Measurements from ENCODE around the gene DHPS. TPM values are rescaled to one million over a fixed set of nuclear protein-coding genes. Genes with fewer than 3 reads are reported as not detected.
A peak's percentile ranks its signal among the peaks of the same experiment; 100 is the strongest.

The DHPS gene
- total and polyA plus RNA-seq, 2 of the 4 experiments (the other 2 are of a cell fraction) = 82.8 to 85.0 TPM

DNA sequence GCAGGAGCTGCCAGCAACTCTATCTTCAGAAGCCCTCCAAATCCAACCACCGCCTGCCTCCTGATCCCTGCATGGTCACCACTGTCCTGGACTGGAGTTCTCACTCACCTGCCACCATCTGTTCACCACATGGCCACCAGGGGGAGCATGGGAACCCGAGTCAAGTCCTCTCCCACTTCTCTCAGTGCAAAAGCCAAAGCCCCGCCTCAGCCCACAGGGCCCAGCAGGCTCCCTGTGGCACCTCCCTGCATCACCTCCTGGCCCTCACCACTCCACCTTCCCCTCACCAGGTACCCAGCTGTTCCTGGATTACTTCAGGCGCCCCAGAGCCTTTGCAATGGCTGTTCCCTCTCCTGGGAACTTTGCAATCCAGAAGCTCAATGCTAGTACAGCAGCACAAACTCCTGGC, 5.3 kb downstream of the DHPS start:
- BruUV-seq (replicated peaks) = no TSS peak
- ChIA-PET CTCF (interaction anchor here (0.7 kb wide), 1 partner anchor 10 kb away, joined by 3 read pairs; the partner anchor contains the start of genes MAN2B1 and WDR83), POLR2A (ENCODE audit: unreplicated experiment) (no interaction called here)
- no peaks in the 10 kb centered on the region for H3K4me1 ChIP-seq (ENCODE audit: control insufficient read depth, insufficient read depth, low read length)
- no peak overlapping the region for H2BK20ac ChIP-seq (ENCODE audit: low read depth, low read length)
- H3K9me3 ChIP-seq (ENCODE audit: control insufficient read depth, insufficient read depth, low read length) = no peaks in the 10 kb centered on the region
- H4K5ac ChIP-seq (ENCODE audit: low read depth, low read length) = no peak overlapping the region
- H3K4ac ChIP-seq (ENCODE audit: low read depth, low read length) = no peak overlapping the region
- no peak overlapping the region for H3K27ac ChIP-seq (ENCODE audit: insufficient read depth, low read length)
- no peak overlapping the region for H2BK5ac ChIP-seq (ENCODE audit: low read depth, low read length, poor library complexity, severe bottlenecking)
- no peak overlapping the region for H3K4me3 ChIP-seq (ENCODE audit: insufficient read depth, low read depth, low read length)
- dilution Hi-C loops (cut with HindIII; ENCODE audit: low sequenced_read_pairs, unreplicated experiment) (no loop called here), intact Hi-C loops (cut with micrococcal nuclease) (loop anchor here (1.0 kb wide), 2 partner anchors 120 to 171 kb away; no protein-coding TSS in a partner anchor), in situ Hi-C loops (cut with MboI; ENCODE audit: low sequenced_read_pairs) (no loop called here)
- peaks cover 53% of the 10 kb centered on the region for H3K36me3 ChIP-seq (ENCODE audit: control insufficient read depth, insufficient read depth, low read length)
- no peak overlapping the region for H3K56ac ChIP-seq (ENCODE audit: extremely low read depth, insufficient read depth, low read length)
- no peak overlapping the region for H3K9ac ChIP-seq (ENCODE audit: low read depth, low read length)
- H4K91ac ChIP-seq (ENCODE audit: insufficient read depth, low read depth, low read length) = no peak overlapping the region
- no peak overlapping the region for H2AK5ac ChIP-seq (ENCODE audit: low read depth, low read length)
- TF ChIP-seq CEBPB (IDR thresholded peaks at IDR 0.05; ENCODE audit: low read depth, low read length) (no peak), FOS (IDR thresholded peaks at IDR 0.05; ENCODE audit: low read depth, low read length) (no peak), MXI1 (IDR thresholded peaks at IDR 0.05; ENCODE audit: borderline replicate concordance, low read depth, low read length) (no peak), MAFK (IDR thresholded peaks at IDR 0.05; ENCODE audit: low read depth, low read length) (no peak), RFX5 (IDR thresholded peaks at IDR 0.05; ENCODE audit: low read depth, low read length) (no peak), NFE2L2 (IDR thresholded peaks at IDR 0.05; ENCODE audit: low read depth, low read length) (no peak), RAD21 (IDR thresholded peaks at IDR 0.05; ENCODE audit: low read length) (peak; percentile 50), ELK1 (IDR thresholded peaks at IDR 0.05; ENCODE audit: borderline replicate concordance, low read depth, low read length) (no peak), RCOR1 (IDR thresholded peaks at IDR 0.05; ENCODE audit: insufficient replicate concordance, low read length) (no peak), SMC3 (IDR thresholded peaks at IDR 0.05; ENCODE audit: low read depth, low read length) (peak; percentile 69), CHD1 (IDR thresholded peaks at IDR 0.05; ENCODE audit: low read depth, low read length) (no peak), MAZ (IDR thresholded peaks at IDR 0.05; ENCODE audit: borderline replicate concordance, low read depth, low read length) (no peak), POLR2A (IDR thresholded peaks at IDR 0.05; ENCODE audit: low read depth, low read length) (no peak), BHLHE40 (IDR thresholded peaks at IDR 0.05; ENCODE audit: low read depth, low read length) (no peak)
- TF ChIP-seq, protein P1, sequence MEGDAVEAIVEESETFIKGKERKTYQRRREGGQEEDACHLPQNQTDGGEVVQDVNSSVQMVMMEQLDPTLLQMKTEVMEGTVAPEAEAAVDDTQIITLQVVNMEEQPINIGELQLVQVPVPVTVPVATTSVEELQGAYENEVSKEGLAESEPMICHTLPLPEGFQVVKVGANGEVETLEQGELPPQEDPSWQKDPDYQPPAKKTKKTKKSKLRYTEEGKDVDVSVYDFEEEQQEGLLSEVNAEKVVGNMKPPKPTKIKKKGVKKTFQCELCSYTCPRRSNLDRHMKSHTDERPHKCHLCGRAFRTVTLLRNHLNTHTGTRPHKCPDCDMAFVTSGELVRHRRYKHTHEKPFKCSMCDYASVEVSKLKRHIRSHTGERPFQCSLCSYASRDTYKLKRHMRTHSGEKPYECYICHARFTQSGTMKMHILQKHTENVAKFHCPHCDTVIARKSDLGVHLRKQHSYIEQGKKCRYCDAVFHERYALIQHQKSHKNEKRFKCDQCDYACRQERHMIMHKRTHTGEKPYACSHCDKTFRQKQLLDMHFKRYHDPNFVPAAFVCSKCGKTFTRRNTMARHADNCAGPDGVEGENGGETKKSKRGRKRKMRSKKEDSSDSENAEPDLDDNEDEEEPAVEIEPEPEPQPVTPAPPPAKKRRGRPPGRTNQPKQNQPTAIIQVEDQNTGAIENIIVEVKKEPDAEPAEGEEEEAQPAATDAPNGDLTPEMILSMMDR (conservative IDR thresholded peaks at IDR 0.05; ENCODE audit: low read depth, low read length) = peak; percentile 75
- TF ChIP-seq, protein P2, sequence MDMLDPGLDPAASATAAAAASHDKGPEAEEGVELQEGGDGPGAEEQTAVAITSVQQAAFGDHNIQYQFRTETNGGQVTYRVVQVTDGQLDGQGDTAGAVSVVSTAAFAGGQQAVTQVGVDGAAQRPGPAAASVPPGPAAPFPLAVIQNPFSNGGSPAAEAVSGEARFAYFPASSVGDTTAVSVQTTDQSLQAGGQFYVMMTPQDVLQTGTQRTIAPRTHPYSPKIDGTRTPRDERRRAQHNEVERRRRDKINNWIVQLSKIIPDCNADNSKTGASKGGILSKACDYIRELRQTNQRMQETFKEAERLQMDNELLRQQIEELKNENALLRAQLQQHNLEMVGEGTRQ (IDR thresholded peaks at IDR 0.05; ENCODE audit: low read depth, low read length) = no peak
- DNase-seq = peak; percentile 66
- H4K20me1 ChIP-seq (ENCODE audit: insufficient read depth, low read length) = peaks cover 15% of the 10 kb centered on the region
- H3K4me2 ChIP-seq (ENCODE audit: low read depth, low read length) = no peak overlapping the region
- no peak overlapping the region for H3K18ac ChIP-seq (ENCODE audit: low read depth, low read length)
- peak; percentile 69 for ATAC-seq (ENCODE audit: low read depth)
- no peak overlapping the region for H4K8ac ChIP-seq (ENCODE audit: low read depth in 2 of 2, low read length in 2 of 2)
- H3K27me3 ChIP-seq (ENCODE audit: control insufficient read depth, insufficient read depth, low read length) = no peaks in the 10 kb centered on the region
- no peak overlapping the region for H2BK15ac ChIP-seq (ENCODE audit: low read depth, low read length)
- 20% methylated on average over 2 of the region's 4 CpGs; no CpG with 5 or more reads in 1 of the 2 experiments for WGBS, 2 experiments (ENCODE audit: extremely low coverage in 2 of 2, insufficient read length in 1 of 2)
- peak overlapping the region; percentile 56 for H2AFZ ChIP-seq (replicated peaks; ENCODE audit: low read length, poor library complexity)
- no peak overlapping the region for H3K14ac ChIP-seq (replicated peaks; ENCODE audit: low read depth, low read length)
- no peak overlapping the region for H2BK120ac ChIP-seq (ENCODE audit: low read depth, low read length)
- peaks cover 7% of the 10 kb centered on the region; the same call in 1 of the 2 replicates for H3K9me1 ChIP-seq (ENCODE audit: insufficient read depth, low read length)
- no peak overlapping the region for H2AK9ac ChIP-seq (replicated peaks; ENCODE audit: low read depth, low read length, poor library complexity)
- peaks cover 13 to 47% of the 10 kb centered on the region in 2 experiments for H3K79me1 ChIP-seq (ENCODE audit: low read depth in 1 of 2, low read length in 2 of 2)
- no peak overlapping the region for H3K23ac ChIP-seq (ENCODE audit: low read depth, low read length)
